Smooth muscle cell (in vitro differentiated cells): ENCODE results near the gene RDH16. TPM values are rescaled to one million over a fixed set of nuclear protein-coding genes. Genes with fewer than 3 reads are reported as not detected.

ENCODE experiments used
- DNase-seq: peaks from one replicate; lab custom pipeline; 2025; ENCODE audit not compliant: unreplicated experiment; lab: John Stamatoyannopoulos, UW
- H2AFZ ChIP-seq: fragments of 200-600 bp; sonication (generic); 2 replicates; pipeline ENCODE4 v1.6.0; 2016; ENCODE audit warnings: antibody characterized with exemption, low read depth, mild to moderate bottlenecking
- H3F3A ChIP-seq: fragments of 200-600 bp; sonication (generic); 2 replicates; pipeline ENCODE4 v1.6.0; 2017; ENCODE audit warnings: antibody characterized with exemption, low read depth
- H3K27ac ChIP-seq: fragments of 200-600 bp; sonication (generic); 2 replicates; pipeline ENCODE4 v1.5.1; 2016; ENCODE audit warnings: low read depth, mild to moderate bottlenecking
- H3K27me3 ChIP-seq: fragments of 200-600 bp; sonication (generic); 2 replicates; pipeline ENCODE4 v1.6.1; 2016; ENCODE audit warnings: low read depth, mild to moderate bottlenecking
- H3K36me3 ChIP-seq: fragments of 200-600 bp; sonication (generic); 2 replicates; pipeline ENCODE4 v1.5.1; 2016; ENCODE audit warnings: low read depth
- H3K4me1 ChIP-seq: fragments of 200-600 bp; sonication (generic); 2 replicates; pipeline ENCODE4 v1.5.1; 2016; ENCODE audit warnings: low read depth
- H3K4me2 ChIP-seq: fragments of 200-600 bp; sonication (generic); 2 replicates; pipeline ENCODE4 v1.6.0; 2016; ENCODE audit warnings: mild to moderate bottlenecking
- H3K4me3 ChIP-seq: fragments of 200-600 bp; sonication (generic); 2 replicates; pipeline ENCODE4 v1.5.1; 2016; ENCODE audit warnings: mild to moderate bottlenecking
- H3K79me2 ChIP-seq: fragments of 200-600 bp; sonication (generic); 2 replicates; pipeline ENCODE4 v1.6.0; 2016; ENCODE audit warnings: low read depth, mild to moderate bottlenecking
- H3K9ac ChIP-seq: fragments of 200-600 bp; sonication (generic); 2 replicates; pipeline ENCODE4 v1.6.0; 2016; ENCODE audit warnings: low read depth
- H3K9me3 ChIP-seq: fragments of 200-600 bp; sonication (generic); replicated peaks from 2 replicates; pipeline ENCODE4 v1.5.1; 2016; ENCODE audit warnings: low read depth
- H4K20me1 ChIP-seq: fragments of 200-600 bp; sonication (generic); 2 replicates; pipeline ENCODE4 v1.6.0; 2016; ENCODE audit warnings: low read depth
- CTCF ChIP-seq: fragments of 200-600 bp; sonication (generic); IDR thresholded peaks from 2 replicates; pipeline ENCODE4 v1.5.1; 2017; ENCODE audit warnings: borderline replicate concordance, mild to moderate bottlenecking, antibody characterized with exemption; ENCODE audit not compliant: insufficient read depth, poor library complexity, severe bottlenecking
- WGBS: methylation state at CpG from one replicate; pipeline ENCODE4 v1.1.7; 2016; ENCODE audit warnings: low lambda C conversion rate; 5-methylcytosine and 5-hydroxymethylcytosine counted together
- polyA plus RNA-seq: library from polyadenylated mRNA; unstranded; fragments of >200 nt; fragmentation: Nextera tagmentation; extraction: Ambion mirVana; gene quantifications from 2 replicates; pipeline ENCODE4 v1.2.1, GENCODE V29; 2016
- total RNA-seq: library from RNA; depleted of rRNA; stranded (reverse); fragments of >200 nt; gene quantifications from 2 replicates; pipeline ENCODE4 v1.2.3, GENCODE V29; 2014

RDH16 gene
- total and polyA plus RNA-seq, 2 experiments from 2014 or later = 0.55 to 2.0 TPM

GRCh38 chr12:56999456-56999855 is 42.0 kb upstream of the RDH16 start:
- H3F3A ChIP-seq = no peaks in the 10 kb centered on the region
- H4K20me1 ChIP-seq = peaks cover 59% of the 10 kb centered on the region
- H3K4me3 ChIP-seq = no peak overlapping the region
- no peak overlapping the region for H3K27ac ChIP-seq
- no peak for DNase-seq
- H3K27me3 ChIP-seq = no peaks in the 10 kb centered on the region
- WGBS = 92% methylated on average over 4 of the region's 4 CpGs
- H3K9ac ChIP-seq = no peak overlapping the region
- H2AFZ ChIP-seq = no peak overlapping the region
- no peaks in the 10 kb centered on the region for H3K4me1 ChIP-seq
- H3K4me2 ChIP-seq = no peak overlapping the region
- no peaks in the 10 kb centered on the region for H3K9me3 ChIP-seq
- no peak for TF ChIP-seq CTCF
- H3K79me2 ChIP-seq = peaks cover 32% of the 10 kb centered on the region
- no peaks in the 10 kb centered on the region for H3K36me3 ChIP-seq

GRCh38 chr12:56998981-56999380 is 41.6 kb upstream of the RDH16 start:
- no peak overlapping the region for H3K4me3 ChIP-seq
- H3K36me3 ChIP-seq = no peaks in the 10 kb centered on the region
- H3K9me3 ChIP-seq = no peaks in the 10 kb centered on the region
- H2AFZ ChIP-seq = no peak overlapping the region
- H3K4me1 ChIP-seq = no peaks in the 10 kb centered on the region
- H3K27ac ChIP-seq = no peak overlapping the region
- WGBS = 96% methylated on average over 4 of the region's 4 CpGs
- peaks cover 29% of the 10 kb centered on the region for H3K79me2 ChIP-seq
- DNase-seq = no peak
- H3K4me2 ChIP-seq = no peak overlapping the region
- no peak overlapping the region for H3K9ac ChIP-seq
- H4K20me1 ChIP-seq = peaks cover 59% of the 10 kb centered on the region
- H3F3A ChIP-seq = no peaks in the 10 kb centered on the region
- no peak for TF ChIP-seq CTCF
- H3K27me3 ChIP-seq = no peaks in the 10 kb centered on the region

GRCh38 chr12:56998316-56998715 is 40.9 kb upstream of the RDH16 start:
- H3F3A ChIP-seq = no peaks in the 10 kb centered on the region
- H3K79me2 ChIP-seq = peaks cover 27% of the 10 kb centered on the region
- no peak for DNase-seq
- H3K36me3 ChIP-seq = no peaks in the 10 kb centered on the region
- no peaks in the 10 kb centered on the region for H3K27me3 ChIP-seq
- no peak overlapping the region for H3K27ac ChIP-seq
- WGBS = 97% methylated on average over 6 of the region's 6 CpGs
- no peak overlapping the region for H3K9ac ChIP-seq
- no peak for TF ChIP-seq CTCF
- H3K4me2 ChIP-seq = no peak overlapping the region
- peaks cover 59% of the 10 kb centered on the region for H4K20me1 ChIP-seq
- no peak overlapping the region for H2AFZ ChIP-seq
- no peaks in the 10 kb centered on the region for H3K4me1 ChIP-seq
- no peaks in the 10 kb centered on the region for H3K9me3 ChIP-seq
- H3K4me3 ChIP-seq = no peak overlapping the region

GRCh38 chr12:56996793-56997545 is 39.6 kb upstream of the RDH16 start:
- 89% methylated on average over 12 of the region's 12 CpGs for WGBS
- DNase-seq = no peak

More at GRCh38 chr12:56996793-56997545, 39.6 kb upstream of the RDH16 start:
- Histone ChIP-seq H3K27me3 (no peaks in the 10 kb centered on the region), H3F3A (no peaks in the 10 kb centered on the region), H3K4me1 (no peaks in the 10 kb centered on the region), H2AFZ (no peak overlapping the region), H3K4me3 (no peak overlapping the region), H3K27ac (no peak overlapping the region), H4K20me1 (peaks cover 51% of the 10 kb centered on the region), H3K79me2 (peaks cover 23% of the 10 kb centered on the region), H3K9me3 (no peaks in the 10 kb centered on the region), H3K4me2 (no peak overlapping the region), H3K36me3 (no peaks in the 10 kb centered on the region), H3K9ac (no peak overlapping the region)
- TF ChIP-seq CTCF = no peak
